HG02642 (cell line): ENCODE results near the gene PARP12.

Experiments used
- ATAC-seq: cut with Tn5 transposase; IDR thresholded peaks from one replicate; pipeline ENCODE4 v1.9.1; 2021; ENCODE audit warnings: mild to moderate bottlenecking; ENCODE audit not compliant: unreplicated experiment, poor library complexity

Gene PARP12

DNA sequence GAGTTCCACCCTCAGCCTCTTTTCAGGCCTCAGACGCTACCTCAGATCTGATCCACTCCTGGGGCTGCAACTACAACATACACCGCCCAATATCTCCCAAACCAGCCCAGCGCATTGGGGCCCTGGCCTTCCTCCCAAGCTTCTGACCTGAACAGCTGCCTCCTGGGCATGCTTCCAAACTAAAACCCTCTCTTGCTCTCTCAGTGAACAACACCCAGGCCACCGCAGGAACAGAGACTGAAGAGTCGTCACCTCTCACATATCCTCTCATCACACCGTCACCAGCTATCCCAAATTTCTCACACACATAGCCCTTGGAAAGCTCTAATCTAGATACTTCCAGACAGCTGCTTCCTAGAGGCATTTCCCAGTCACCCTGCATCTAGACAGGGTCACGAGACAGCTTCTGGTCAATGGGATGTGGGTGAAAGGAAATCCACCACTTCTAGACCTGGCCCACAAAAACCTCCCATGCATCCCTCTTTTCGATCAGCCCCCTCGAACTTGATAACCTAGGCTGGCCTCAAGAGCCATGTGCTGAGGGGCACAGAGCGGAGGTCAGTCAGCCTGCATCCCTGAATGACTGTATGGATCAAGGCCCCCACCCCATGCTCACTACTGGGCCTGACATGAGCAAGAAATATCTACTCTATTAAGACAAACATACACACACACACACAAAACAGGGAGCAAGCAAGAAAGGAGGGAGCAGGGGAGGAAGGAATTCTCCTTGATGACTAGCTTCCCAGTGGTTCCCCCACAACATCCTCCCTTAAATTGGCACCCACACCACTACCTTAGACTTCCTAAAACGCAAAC is 1.8 kb downstream of the PARP12 start:
- ATAC-seq = no peak

GRCh38 chr7:140060243-140060630 is 2.5 kb downstream of the PARP12 start:
- no peak for ATAC-seq

- ATAC-seq = no peak
Measured at GRCh38 chr7:140059273-140060242, 3.2 kb downstream of the PARP12 start.

- ATAC-seq = no peak
Measured at GRCh38 chr7:140058517-140058916, 4.2 kb downstream of the PARP12 start.

DNA sequence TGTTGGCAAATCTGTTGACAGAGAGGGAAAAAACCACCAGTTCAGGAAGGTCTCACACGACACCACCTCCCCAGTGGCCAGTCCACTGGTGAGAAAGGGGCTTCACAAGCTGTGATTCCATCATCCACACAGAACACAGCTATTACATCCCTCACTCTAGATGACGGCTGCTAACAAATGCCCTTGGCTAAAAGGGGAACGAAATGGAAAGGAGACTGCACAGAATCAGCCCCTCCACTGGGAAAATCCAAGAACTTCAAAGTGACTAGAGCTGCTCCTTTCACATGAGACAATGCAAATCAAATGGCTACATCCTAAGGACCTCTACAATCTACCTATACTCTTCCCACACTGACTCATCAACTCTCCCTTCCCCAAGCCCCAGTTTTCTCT is 5.6 kb downstream of the PARP12 start:
- ATAC-seq = no peak

DNA sequence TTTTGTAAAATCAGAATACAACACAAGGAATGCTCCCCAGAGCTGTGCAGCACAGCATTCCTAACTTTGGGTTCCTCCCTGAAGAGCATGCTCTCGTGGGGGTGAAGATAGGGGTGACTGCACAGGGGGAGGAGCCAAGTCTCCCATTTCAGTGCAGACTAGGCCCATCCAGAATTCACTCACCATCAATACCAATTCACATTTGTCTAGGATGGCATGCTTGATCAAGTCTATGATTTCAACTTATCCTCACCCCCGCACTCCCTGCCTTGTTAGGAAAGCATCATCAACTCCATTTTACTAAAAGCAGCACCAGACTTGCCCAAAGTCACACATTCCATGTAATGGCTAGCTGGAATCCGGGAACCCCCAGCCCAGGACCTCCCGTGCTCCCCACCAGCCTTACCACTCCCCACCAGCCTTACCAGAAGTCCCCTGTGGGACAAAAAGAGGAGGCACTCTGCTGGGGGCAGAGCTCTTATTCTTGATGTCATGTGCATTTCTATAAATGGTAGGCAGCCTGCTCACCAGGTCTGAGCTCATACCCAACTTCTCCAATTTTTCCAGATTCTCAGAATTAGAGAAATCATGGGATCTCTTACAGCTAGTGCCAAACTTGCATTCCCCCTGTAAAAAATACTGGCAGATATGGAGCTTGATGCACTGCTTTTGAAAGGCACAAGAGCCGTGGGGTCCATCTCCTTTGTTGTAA is 6.2 kb downstream of the PARP12 start:
- no peak for ATAC-seq

DNA sequence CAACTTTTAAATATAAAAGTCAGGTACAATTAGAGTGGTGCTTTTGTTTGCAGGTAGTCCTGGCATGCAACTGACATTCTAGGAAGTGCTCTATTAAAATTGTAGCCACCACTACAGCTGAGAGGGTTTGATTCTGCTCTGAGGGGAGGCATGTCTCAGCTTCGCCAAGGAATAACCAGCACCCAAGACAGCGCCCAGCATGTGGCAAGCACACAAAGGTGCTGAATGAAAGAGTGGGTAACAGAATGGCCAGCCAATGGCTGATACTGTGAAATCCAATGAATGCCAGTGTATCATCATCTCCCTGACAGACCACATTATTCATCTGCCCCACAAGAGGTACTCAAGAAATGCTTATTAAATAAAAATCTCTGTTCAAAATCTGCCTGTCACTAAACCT is 6.9 kb downstream of the PARP12 start:
- ATAC-seq = no peak

DNA sequence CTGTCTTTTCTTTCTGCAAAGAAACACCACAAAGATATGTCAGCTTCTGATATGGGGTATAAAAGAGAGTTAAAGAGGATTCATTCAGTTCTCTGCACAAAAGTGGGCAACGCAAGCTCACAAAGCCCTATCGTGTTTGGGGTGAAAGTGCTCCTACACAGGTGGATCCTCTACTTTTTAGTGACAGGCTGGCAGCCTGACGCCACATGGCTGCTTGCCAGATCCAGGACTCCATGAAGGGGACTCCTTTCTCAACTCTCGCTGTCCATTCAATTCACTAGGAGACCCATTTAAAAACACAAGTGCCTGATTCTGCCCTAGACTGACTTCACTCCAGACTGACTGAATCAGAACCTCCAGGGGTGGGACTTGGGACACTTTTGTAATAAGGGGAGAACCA is 8.0 kb downstream of the PARP12 start:
- no peak for ATAC-seq

GRCh38 chr7:140053812-140054539 is 8.8 kb downstream of the PARP12 start:
- ATAC-seq = peak; percentile 83

DNA sequence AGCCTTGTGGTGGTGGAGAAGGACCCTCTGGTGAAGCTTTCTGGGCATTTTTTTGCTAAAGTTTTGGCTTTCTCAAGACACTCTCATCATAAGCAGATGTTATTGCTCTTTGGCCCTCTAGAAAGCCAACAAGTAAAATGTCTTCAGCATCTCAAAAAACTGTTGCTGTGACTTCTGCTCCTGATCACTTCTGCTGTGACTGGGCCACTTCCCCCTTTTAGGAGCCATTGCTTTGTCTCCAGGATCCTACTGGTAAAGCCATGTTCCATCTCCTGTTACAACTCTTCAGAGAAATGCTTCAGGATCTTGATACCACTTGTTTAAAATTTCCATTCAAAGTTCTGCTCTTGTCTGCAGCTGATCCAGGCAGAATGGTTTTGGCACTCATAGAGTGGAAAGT is 10.9 kb downstream of the PARP12 start:
- no peak for ATAC-seq

GRCh38 chr7:140050100-140050499 is 12.7 kb downstream of the PARP12 start:
- ATAC-seq = no peak

DNA sequence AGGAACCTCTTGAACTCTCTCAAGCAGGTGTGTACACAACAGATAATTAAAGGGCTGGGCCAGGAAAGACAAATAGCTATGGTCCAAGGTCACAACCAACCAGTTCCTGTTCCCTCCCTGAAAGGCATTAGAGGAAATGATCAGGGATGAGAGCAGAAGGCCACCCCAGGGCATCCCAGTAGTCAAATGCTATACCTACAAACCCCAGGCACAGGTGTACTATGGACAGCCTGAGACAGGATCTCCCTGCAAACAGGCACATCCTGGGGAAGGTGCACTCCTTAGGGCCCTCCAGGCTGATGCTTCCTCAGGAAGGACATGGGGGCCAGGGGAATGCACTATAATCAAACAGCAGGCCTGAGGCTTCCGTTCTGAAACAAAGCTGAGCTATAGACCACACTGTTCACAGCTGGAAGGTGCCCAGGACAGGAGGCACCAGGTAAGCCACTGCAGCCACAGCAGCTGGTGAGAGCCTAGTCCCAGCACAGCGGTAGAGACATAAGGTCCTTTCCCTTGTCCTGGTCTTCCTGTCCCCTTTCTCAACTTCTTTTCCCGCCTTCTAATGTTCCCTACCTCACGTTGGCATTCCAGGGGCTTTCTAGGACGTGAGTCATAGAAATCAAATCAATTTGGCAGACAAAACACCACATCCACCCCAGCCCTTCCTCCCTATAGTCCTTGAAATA is 13.3 kb downstream of the PARP12 start:
- no peak for ATAC-seq

- ATAC-seq = no peak
Measured at GRCh38 chr7:140048989-140049338, 13.8 kb downstream of the PARP12 start.

- no peak for ATAC-seq
Measured at GRCh38 chr7:140048138-140048537, 14.6 kb downstream of the PARP12 start.

GRCh38 chr7:140047197-140047596 is 15.6 kb downstream of the PARP12 start:
- ATAC-seq = no peak

DNA sequence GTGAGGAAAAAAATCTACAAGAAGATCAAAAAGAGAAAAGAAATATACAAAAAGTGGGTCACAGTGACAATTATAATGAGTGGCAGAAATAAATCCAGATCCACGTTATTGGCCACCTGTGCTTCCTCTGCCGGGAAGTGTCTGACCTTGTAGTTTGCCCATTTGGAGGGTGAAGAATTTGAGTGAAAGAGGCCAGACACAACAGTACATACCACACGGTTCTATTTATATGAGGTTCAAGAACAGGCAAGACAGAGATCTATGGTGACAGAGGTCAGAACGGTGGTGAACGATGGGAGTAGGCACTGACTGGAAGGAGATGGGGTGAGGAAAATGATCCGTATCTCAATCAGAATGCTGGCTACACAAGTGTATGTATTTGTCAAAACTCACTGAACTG is 17.1 kb downstream of the PARP12 start:
- ATAC-seq = no peak

GRCh38 chr7:140044251-140044650 is 18.5 kb downstream of the PARP12 start:
- ATAC-seq = no peak

DNA sequence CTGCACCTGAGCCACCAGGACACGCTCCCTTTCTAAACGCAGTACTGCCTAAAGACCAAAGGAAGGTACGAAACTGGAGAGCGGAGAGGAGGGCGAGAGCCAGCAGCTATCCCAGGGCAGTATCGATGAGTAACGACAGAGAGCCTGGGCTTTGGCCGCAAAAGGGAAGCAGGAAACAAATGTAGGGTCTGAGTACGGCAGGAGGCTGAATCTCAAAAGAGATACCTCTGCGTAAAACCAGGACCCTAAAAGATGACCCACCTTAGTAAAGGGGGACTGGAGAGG is 20.4 kb downstream of the PARP12 start:
- no peak for ATAC-seq

DNA sequence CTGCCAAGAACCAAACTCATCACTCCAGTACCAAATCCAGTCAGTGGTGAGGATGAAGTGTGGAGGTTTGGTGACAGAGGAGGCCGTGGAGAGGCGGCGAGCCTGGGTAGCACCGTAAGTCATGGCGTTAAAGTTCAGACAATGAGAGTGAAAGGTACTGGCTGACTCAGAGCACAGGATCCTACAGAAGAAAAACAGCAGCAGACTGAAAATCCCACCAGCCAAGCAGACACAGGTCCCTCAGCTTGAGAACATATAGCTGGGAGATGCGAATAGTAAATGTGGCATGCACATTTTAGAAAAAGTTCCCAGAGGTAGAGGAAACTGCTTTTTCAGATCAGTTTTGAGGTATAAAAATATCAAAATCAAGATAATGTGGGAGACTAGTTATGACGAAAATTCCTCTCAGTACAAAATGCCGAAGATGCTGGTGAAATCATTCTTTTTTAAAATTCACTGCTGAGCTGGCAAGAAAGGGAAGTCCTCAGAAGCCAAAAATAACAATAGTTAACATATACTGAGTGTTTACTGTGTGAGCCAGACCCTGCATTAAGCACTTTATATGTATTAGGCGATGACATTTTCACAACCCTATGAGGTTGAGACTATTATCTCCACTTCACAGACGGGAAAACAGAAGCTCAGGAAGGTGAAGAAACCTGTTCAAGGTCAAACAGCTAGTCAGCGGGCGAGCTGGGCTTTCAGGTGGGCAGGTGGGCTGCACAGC is 20.9 kb downstream of the PARP12 start:
- no peak for ATAC-seq
